GM19035 (cell line): ENCODE measurements around the gene KCNQ2.

ENCODE experiments used
- ATAC-seq: cut with Tn5 transposase; IDR thresholded peaks from one replicate; pipeline ENCODE4 v1.9.1; 2021; ENCODE audit not compliant: unreplicated experiment

The KCNQ2 gene

DNA sequence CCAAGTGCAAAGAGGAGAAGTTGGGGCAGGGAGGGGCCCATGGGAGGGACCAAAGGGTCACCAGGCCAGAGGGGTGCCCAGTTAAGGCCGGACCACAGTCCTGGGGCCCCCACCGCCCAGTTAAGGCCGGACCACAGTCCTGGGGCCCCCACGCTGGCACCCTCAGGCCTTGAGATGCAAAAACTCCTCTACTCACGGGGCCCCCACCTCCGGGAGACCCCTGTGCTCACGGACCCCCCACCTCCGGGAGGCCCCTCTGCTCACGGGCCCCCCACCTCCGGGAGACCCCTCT is 16.9 kb downstream of the KCNQ2 start:
- ATAC-seq: no peak

DNA sequence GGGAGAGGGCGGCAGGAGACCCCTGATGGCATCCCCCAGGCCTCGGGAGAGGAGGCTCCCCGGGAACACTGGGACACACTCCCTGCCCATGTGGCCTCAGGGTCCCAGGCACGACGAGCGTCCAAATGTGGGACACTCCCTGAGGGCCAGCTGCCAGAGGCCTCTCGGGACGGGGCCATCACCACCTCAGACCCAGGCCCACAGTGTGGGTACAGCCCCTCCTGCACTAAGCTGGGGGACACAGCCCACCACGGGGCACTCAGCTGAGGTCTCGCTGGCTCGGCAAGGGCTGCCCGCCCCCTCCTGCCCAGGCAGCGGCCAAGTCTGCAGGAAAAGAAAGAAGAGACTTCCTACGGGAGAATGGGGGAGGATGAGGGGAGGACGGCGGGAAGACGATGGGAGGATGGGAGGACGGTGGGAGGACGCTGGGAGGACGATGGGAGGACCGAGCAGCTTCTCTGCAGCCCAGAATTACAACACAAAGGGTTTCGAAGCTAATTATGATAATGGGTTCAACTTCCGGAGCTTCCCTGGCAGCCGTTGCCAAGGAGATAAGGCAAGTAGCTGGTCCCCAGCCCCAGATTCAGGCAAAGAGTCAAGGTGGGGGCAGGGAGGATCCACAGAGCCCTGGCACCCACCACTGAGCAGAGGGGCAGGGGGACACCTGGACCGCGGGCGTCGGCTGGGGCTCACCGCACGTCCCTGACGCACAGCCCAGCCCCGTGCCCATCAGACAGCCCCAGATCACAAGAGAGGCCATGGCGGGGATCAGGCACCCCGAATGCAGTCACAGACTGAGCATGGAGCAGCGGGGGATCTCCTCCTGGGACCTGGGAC is 17.5 kb downstream of the KCNQ2 start:
- ATAC-seq: no peak

DNA sequence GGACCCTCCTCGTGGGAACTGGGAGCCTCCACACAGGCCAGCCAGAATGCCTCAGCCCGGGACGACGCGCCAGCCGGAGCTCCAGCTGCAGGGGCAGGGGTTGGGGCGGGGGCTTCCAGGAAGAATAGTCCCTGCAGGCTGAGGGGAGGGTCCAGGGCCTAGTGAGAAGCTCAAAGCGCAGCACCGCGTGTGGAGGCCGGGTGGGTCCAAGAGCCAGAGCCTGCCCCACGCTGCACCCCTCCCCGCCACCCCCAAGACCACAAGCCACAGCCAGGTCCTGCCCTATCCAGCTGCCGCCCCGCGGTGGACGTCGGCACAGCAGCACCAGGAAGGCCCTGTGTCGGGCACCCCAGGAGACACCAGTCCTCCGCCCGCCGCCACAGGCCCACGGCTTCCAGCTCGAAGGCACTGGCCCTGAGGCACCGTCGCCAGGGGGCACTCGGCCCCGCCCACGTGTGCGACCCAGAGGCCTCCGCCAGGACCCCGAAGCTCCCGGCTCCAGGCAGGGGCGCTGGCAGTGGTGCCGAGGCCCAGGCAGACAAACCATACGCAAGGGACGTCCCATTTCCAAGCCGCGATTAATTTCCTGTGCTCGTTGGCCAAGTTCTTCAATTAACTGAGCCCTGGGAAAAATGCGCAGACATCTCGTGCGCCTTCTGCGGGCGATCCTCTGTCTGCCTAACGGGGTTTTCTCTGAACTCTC is 19.5 kb downstream of the KCNQ2 start:
- no peak for ATAC-seq

DNA sequence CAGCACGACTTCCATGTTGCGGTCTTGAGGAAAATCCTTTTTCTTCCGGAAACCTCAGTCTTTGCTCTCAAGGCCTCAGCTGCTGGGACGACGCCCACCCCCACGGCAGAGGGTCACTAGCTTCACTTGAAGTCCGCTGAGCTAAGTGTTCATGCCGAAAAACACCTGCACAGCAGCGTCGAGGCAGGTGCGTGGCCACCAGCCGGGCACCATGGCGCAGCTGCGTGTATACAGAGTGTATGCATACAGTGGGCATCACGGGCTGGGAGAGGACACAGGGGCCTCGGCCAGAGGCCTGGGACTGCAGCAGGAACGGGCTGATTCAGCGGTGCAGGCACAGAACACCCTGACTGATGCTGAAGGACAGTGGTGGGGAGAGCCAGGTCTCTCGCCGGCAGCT is 20.1 kb downstream of the KCNQ2 start:
- ATAC-seq: no peak

DNA sequence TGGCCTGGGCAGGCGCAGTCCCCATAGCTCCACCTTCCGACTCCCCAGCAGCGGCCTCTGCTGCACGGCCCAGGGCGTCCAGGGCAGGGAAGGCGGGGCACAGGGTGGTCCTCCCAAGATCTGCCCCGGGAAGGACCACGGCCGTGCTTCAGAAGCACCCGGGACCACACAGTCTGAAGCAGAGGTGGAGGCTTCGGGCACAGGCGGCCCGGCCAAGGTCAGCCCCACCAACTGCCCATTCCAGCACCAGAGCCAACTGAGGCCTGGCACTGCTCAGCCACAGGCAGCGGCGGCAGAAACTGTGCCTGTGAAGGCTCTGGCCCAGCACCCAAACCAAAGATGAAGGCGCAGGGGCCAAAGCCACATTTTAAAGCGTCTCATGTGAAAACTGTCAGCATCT is 20.6 kb downstream of the KCNQ2 start:
- ATAC-seq: no peak

DNA sequence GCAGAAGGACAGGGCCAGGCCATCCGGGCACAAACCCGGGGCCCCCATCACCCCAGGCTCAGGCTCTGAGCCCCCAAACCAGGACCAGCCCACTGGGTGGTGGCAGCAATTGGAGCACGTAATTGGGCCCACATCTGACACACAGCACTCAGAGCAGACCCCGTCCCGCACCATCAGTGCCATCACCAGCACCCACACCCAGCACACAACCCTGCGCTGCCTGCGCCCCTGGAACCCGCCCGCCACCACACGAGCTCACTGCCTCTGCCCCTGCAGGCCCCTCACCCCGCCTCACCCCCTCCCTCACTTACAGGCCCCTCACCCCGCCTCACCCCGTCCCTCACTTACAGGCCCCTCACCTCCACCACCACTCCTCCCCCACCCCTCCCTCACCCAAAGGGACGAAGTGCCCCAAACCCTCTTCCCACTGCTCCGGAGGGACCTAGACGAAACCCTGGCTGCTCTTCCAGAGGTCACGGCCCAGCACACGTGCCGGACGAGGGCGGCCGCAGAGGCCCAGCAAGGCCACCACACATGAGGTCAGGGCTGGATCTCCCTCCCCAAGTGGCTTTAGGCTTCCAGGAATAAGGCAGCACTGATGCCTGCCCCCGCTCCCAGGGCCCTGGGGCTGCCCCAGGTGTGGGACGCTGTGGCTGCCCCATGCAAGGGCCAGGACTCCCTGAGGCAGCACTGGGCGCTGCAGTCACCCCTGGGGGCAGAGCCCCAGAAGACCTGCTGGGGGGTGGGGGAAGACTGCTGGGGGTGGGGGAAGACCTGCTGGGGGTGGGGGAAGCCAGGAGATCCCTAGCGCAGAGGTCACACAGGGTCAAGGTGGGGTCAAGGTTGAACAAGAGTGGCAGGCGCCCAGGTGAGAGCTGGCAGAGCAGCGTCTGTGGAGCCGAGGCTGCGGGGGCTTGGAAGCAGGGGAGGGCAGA is 22.4 kb downstream of the KCNQ2 start:
- no peak for ATAC-seq

DNA sequence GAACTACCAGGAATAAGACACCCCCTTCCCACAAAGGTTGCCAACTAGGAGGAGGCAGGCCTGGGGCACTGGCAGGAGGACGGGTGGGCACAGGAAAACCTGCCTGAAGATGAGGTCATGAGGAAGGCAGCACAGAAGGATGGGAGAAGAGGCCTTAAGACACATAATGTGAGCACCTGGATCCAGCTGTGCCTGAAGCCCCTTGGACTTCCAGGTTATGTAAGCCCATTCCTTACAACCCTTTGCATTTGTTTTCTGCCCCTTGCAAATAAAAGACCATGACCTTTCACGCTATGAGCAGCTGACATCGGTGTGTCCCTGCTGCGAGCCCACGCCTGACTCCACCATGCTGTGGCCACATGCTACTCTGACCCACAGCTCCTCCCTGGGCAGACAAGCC is 23.4 kb downstream of the KCNQ2 start:
- ATAC-seq: no peak

DNA sequence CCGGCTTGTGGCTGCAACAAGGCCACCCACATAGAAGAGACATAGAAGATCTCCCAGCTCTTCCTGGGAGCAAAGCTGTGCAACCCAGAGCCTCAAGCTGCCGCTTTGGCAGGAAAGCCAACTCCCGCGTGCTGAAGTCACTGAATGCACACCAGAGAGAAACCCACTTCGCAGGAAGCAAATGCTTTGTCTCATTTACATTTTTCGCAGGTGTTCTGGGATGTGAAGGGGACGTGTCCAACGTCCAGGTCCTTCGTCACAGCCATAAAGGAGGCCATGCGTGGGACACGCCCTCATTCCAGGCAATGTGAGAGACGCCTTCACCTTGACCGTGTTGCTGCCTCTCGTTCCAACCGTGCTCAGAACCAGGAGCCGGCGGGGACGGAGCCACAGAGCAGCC is 24.4 kb downstream of the KCNQ2 start:
- no peak for ATAC-seq

DNA sequence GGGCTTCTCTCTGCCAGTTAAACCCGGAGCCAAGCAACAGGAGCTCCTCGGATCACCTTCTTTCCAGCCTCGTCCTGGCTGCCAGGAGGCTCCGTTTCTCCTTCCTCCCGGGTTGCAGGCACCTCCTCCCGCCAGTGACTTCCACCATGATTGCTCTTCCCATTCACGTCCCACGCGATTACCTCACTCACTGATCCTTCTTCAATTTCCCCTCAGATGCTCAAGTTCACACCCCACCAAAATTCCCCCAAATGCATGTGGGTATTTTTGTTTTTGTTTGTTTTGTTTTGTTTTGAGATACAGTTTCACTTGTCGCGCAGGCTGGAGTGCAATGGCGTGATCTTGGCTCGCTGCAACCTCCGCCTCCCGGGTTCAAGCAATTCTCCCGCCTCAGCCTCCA is 25.1 kb downstream of the KCNQ2 start:
- no peak for ATAC-seq

DNA sequence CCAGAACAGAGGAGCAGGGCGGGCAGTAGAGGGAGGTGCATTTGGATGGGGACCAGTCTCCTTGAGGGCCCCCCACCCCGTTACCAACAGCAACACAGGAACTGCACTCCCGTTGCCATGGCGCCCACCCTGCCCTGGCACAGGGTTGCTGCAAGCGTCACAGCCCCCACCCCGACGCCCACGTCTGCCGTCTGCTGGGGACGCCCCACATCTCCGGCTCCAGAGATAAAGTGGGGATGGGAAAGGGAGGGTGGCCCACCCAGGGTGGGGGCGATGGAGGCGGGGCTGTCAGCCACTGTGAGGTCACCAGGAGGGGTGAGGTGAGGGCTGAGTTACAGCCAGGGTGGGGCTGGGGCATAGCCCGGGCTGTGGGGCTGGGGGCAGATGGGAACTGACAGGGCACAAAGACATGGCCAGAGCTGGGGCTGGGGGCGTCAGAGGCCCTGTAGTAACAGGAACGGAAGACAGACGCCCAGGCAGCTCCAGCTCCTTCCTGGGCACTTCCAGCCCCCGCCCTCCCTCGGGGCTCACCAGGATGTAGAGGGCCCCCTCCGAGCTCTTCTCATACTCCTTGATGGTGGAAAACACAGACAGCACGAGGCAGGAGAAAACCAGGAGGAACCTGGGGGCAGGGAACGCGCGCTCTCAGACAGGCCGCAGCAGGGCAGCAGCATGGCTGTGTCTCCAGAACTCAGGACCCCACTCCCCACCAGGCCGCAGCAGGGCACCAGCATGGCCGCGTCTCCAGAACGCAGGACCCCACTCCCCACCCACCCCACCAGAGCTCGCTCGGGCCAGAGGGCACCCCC is 26.0 kb downstream of the KCNQ2 start:
- ATAC-seq: no peak

DNA sequence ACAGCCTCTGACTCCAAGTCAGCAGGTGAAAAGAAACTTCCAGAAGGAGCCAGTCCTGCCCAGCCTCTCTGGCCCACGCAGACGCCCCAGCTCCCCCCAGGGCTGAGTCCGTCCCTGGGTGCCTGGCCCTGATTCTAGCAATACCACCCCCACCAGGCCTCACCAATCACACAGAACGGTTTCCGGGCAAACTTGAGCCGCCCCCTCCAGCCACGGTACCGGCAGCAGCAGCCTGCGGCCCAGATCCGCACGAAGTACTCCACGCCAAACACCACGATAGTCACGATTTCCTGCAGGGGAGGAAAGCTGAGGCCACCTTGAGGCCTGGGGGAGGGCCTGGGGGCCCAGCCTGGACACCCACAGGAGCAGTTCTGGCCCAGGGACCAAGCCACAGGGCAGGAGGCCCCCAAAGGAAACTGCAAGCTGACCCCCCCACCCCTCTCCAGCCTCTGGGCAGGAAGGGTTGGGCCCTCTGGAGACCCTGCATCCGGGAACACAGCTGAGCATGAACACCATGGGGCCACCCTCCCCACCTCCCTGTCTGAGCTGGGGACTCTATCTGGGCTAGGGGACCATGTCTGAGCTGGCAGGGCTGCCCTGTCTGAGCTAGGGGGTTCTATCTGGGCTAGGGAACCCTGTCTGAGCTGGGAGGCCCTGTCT is 27.2 kb downstream of the KCNQ2 start:
- no peak for ATAC-seq

DNA sequence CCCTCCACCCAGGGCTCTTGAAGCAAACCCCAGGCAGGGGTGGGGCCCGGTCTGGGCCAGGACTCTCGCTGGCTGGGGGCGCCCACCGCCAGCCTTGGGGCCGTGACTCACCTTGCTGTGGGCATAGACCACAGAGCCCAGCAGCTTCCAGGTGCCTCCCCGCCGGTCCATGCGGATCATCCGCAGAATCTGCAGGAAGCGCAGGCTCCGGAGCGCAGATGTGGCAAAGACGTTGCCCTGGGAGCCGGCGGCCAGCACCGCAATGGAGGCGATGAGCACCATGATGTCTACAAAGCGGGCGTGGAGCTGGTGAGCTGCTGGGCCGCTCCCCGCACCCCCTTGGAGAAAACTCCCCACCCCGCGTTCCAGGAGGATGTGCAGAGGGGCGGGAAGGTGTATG is 27.9 kb downstream of the KCNQ2 start:
- ATAC-seq: no peak

DNA sequence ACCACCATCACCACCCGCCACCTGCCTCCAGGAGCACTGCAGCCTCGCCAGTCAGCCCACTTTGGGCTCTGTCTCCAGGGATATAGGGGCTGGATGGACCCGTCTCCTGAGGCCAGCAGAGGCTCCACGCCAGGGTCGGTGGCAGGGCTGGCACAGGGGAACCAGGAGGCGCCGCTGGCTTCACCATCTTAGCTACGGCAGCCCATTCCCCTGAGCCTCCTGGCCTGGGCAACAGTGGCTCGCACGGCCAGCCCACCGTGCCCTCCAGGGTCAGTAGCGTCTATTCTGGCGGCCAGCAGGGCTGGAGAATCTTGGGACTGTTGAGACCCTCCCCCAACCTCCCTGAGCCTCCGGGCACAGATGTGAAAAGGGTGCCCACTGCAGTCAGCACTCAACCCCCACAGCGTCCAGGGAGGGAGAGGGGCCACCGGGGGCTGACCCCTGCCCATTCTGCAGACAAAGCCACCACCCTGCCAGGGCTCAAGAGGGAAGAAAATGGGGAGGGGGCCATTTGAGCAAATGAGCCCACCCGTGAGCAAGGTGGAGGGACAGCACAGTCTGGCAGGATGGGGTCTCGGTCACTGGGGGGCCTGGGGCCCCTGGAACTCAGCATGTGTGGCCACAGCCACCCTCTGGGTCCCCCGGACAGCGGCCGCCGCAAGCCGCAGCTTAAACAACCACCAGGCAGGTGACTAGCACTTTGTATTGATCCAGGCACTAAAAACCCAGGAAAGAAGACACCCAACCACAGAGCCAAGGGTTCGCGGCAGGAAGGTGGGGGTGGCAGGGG is 28.7 kb downstream of the KCNQ2 start:
- ATAC-seq: no peak

DNA sequence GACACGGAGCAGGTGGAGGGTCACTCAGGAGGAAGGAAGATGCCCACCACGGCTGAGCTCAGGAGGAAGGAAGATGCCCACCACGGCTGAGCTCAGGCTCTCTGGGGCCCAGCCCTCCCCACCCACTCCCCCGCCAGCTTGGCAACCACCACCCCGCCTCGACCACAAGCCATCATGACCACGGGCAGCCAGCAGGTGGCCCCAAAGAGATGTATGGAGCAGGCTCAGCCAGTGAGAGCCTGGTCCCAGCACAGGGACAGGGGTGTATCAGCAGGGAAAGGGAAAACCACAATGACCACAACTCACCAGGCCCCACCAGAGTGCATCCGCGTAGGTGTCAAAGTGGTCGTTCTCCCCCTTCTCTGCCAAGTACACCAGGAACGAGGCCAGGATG is 30.4 kb downstream of the KCNQ2 start:
- no peak for ATAC-seq

DNA sequence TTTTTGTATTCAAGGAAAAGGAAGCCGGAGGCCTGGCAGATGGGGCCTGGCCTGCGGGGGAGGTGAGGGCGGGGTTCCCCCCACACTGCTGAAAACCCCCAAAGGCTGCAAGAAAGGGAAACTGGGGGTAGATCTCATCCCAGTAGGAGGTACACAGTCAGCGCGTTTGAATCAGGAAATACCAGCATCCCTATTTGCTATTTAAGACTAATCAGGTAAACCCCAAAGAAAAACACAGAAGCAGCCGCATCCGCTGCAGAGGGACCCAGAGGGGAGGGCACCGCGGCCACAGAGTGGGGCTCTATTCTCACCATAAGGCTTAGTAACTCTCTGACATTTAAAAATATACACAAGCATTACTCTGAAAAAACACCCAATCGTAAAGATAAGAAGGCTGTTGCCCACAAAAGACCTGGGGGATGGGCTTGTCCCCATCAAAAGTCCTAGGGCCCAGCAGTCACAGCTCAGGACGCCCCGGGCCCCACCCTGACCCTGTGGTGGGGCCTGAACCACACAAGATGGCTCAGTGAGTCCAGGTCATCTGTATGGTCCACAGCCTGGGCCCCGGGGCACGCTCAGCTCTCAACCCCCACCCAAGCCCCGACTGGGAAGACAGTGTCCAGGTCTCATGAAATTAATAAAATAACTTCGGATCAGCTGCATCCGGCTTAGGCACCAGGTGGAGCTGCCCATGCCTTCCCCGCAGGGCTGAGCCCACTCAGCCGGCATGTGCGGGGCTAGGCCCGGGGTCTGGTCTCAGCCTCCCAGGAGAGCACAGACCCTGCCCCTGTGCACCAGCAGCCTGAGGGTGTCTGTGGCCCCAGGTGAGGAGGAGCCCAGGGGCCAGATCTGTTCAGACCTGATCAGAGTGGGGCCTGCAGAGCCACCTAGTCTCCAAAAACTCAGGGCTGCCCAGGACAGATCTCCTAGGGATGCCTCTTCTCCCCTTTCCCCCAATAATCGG is 31.0 kb downstream of the KCNQ2 start:
- ATAC-seq: no peak

DNA sequence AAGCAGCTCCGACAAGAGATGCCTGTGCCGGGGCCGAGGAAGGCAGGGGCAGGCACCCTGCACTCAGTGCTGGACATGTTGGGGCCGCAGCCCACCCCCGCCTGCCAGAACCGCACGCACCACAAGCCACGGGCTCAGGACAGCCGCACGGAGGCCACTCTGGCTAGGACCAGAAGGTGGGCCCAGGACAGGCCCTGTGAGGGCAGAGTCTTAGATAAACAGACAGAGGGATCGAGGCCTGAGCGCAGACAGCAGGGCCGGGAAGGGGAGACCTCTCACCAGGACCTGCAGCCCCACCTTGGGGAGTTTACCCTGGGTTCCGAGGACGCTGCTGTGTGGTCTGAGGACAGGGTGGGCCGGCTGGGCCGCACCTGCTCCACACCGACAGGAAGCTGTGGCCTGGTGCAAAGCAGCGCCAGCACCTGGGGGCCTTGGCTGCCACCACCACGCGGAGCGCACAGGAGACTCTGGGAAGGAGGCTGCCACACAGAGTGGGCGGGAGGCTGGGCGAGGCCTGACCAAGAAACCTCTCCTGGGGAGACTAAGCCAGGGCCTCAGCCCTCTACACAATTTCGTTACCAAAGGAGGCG is 32.0 kb downstream of the KCNQ2 start:
- no peak for ATAC-seq

DNA sequence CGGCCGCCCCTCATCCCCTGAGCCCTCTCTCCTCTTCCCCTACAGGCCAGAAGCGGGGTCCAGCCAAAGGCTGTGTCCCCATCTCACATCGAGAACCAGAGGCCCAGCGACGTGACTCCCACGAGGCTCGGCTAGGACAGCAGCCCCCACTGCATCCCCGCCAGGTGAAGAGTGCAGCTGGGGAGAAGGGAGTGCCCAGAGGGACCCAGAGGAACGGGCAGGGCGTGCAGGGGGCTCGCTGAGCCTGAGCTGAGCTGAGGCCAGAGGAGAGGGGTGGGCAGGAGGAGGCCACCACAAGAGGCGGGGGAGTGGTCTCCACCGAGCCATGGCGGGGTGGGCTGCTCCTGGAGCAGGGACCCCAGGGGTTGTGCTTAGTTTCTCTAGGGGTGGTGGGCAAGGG is 32.6 kb downstream of the KCNQ2 start:
- ATAC-seq: no peak

DNA sequence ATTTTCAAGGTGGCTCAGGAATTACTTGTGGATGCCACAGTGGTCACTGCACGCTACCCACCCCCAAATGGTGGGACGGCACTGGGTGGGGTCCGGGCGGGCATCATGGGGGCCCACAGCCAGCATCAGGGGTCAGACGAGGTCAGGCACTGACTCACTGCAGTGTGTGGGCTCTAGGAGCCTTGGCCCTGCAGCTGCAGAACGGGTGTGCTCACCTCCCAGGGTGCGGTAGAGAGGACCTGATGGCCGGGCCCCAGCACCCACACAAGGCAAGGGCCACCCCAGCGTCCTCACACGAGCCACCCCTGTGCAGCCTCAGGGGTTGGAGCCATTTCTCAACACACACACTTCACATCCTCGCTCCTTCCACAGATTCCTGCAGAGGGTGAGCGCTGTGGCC is 34.3 kb downstream of the KCNQ2 start:
- ATAC-seq: no peak
